PC-9 (cell line): ENCODE measurements around the gene FIGNL2.

ENCODE experiments used
- EZH2 ChIP-seq: fragments of 200-600 bp; sonication (generic); IDR thresholded peaks from 2 replicates; pipeline ENCODE4 v1.8.0; 2017; ENCODE audit warnings: antibody characterized with exemption, low read depth
- TF ChIP-seq, protein P1 (sequence below): fragments of 200-600 bp; sonication (generic); conservative IDR thresholded peaks from 2 replicates; pipeline ENCODE4 v1.6.1; 2017; ENCODE audit warnings: mixed run types, antibody characterized with exemption, mild to moderate bottlenecking, moderate library complexity

DNA sequence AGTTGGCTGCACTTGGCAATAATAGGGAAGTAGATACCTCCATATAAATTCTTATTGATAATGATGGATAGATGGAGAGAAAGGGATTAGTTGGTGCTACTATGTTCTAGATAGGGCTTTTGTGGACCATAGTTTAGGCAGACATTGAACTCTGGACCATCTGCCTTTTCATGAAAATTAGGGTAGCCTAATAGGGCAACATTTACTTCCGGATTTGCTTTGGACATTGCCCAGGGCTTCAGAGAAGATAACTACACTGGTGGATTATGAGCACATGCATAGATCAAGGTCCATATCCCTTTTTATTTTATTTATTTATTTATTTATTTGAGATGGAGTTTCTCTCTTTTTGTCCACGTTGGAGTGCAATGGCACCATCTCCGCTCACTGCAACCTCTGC lies 70.5 kb downstream of the FIGNL2 start:
- TF ChIP-seq, protein P1, sequence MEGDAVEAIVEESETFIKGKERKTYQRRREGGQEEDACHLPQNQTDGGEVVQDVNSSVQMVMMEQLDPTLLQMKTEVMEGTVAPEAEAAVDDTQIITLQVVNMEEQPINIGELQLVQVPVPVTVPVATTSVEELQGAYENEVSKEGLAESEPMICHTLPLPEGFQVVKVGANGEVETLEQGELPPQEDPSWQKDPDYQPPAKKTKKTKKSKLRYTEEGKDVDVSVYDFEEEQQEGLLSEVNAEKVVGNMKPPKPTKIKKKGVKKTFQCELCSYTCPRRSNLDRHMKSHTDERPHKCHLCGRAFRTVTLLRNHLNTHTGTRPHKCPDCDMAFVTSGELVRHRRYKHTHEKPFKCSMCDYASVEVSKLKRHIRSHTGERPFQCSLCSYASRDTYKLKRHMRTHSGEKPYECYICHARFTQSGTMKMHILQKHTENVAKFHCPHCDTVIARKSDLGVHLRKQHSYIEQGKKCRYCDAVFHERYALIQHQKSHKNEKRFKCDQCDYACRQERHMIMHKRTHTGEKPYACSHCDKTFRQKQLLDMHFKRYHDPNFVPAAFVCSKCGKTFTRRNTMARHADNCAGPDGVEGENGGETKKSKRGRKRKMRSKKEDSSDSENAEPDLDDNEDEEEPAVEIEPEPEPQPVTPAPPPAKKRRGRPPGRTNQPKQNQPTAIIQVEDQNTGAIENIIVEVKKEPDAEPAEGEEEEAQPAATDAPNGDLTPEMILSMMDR, result no peak
- no peak for TF ChIP-seq EZH2
